OCI-LY7 (cell line): ENCODE measurements around the gene TBC1D1. TPM values are rescaled to one million over a fixed set of nuclear protein-coding genes. Genes with fewer than 3 reads are reported as not detected.

Experiments used
- BruUV-seq: library from RNA; stranded (reverse); fragments of 400-500 nt; replicated peaks from 2 replicates; lab custom pipeline; 2021; lab: Mats Ljungman, UMichigan
- CTCF ChIA-PET: fragments of 300-600 bp; sonication (Branson Sonifier 250); formaldehyde crosslinking; loops from one replicate; lab custom pipeline; 2022; ENCODE audit warnings: antibody characterized with exemption; ENCODE audit not compliant: unreplicated experiment; lab: Charles Lee
- POLR2A ChIA-PET: fragments of 300-600 bp; sonication (Branson Sonifier 250); formaldehyde crosslinking; loops from one replicate; lab custom pipeline; 2022; ENCODE audit warnings: antibody characterized with exemption; lab: Charles Lee
- DNase-seq: peaks from one replicate; pipeline ENCODE4 v3.0.0-alpha.2; 2015; ENCODE audit warnings: low spot score
- H2AFZ ChIP-seq: fragments of 200-600 bp; sonication (generic), shearing (Covaris generic); 2 replicates; pipeline ENCODE4 v1.6.1; 2014; ENCODE audit warnings: mild to moderate bottlenecking, antibody characterized with exemption, low read length, moderate library complexity
- H3K27ac ChIP-seq: fragments of 200-600 bp; sonication (generic); 2 replicates; pipeline ENCODE4 v1.5.1; 2014; ENCODE audit warnings: mixed run types, low read depth, mild to moderate bottlenecking, moderate library complexity, low read length, inconsistent platforms; ENCODE audit not compliant: poor library complexity, severe bottlenecking
- H3K36me3 ChIP-seq: fragments of 200-600 bp; sonication (generic); 2 replicates; pipeline ENCODE4 v1.6.1; 2014; ENCODE audit warnings: mild to moderate bottlenecking, antibody characterized with exemption, low read length, moderate library complexity, mixed read lengths; ENCODE audit not compliant: insufficient read depth
- H3K4me1 ChIP-seq: fragments of 200-600 bp; sonication (generic); 2 replicates; pipeline ENCODE4 v1.5.1; 2014; ENCODE audit warnings: mild to moderate bottlenecking, low read length; ENCODE audit not compliant: insufficient read depth, poor library complexity, severe bottlenecking
- H3K4me2 ChIP-seq: fragments of 200-600 bp; sonication (generic); 2 replicates; pipeline ENCODE4 v1.6.1; 2014; ENCODE audit warnings: mild to moderate bottlenecking, low read length
- H3K4me3 ChIP-seq: fragments of 200-600 bp; sonication (generic); 2 replicates; pipeline ENCODE4 v1.5.1; 2014; ENCODE audit warnings: mild to moderate bottlenecking, low read depth, low read length; ENCODE audit not compliant: poor library complexity, severe bottlenecking
- H3K79me2 ChIP-seq: fragments of 200-600 bp; sonication (generic); 2 replicates; pipeline ENCODE4 v1.6.1; 2016; ENCODE audit warnings: low read depth, mild to moderate bottlenecking, low read length, moderate library complexity, mixed read lengths; ENCODE audit not compliant: insufficient read depth
- H3K9me2 ChIP-seq: fragments of 200-600 bp; sonication (generic); 2 replicates; pipeline ENCODE4 v1.6.1; 2016; ENCODE audit warnings: mild to moderate bottlenecking, low read length, mixed read lengths; ENCODE audit not compliant: insufficient read depth
- H3K9me3 ChIP-seq: fragments of 200-600 bp; sonication (generic); 2 replicates; pipeline ENCODE4 v1.6.1; 2014; ENCODE audit warnings: mild to moderate bottlenecking, mixed run types, low read length, mixed read lengths
- H4K20me1 ChIP-seq: fragments of 200-600 bp; sonication (generic); 2 replicates; pipeline ENCODE4 v1.6.1; 2014; ENCODE audit warnings: mild to moderate bottlenecking, antibody characterized with exemption, low read length, moderate library complexity, mixed read lengths; ENCODE audit not compliant: insufficient read depth
- EZH2phosphoT487 ChIP-seq: fragments of 200-600 bp; sonication (generic); IDR thresholded peaks from 2 replicates; pipeline ENCODE4 v1.6.1; 2018; ENCODE audit warnings: low read depth, borderline replicate concordance, mild to moderate bottlenecking, mixed run types, antibody characterized with exemption, low read length, moderate library complexity, mixed read lengths
- intact Hi-C: fragments of 100-400 bp; cut with micrococcal nuclease; formaldehyde crosslinking; loops from one replicate; pipeline ENCODE4 v1.10.0; 2022; ENCODE audit not compliant: unreplicated experiment
- total RNA-seq, 2 experiments: library from RNA; depleted of rRNA in 1 of 2; stranded (reverse); fragments of >200 nt in 1 of 2; shearing (Covaris generic) in 1 of 2; gene quantifications; 2 replicates each; pipeline ENCODE4 v1.2.3, GENCODE V29; 2014 to 2022
- TF ChIP-seq, protein P1 (sequence below): fragments of 200-600 bp; sonication (generic); conservative IDR thresholded peaks from 2 replicates; pipeline ENCODE4 v1.5.1; 2014; ENCODE audit warnings: mild to moderate bottlenecking, antibody characterized with exemption, low read length, moderate library complexity, mixed read lengths

Gene TBC1D1
- total RNA-seq, 2 experiments from 2014 or later: 539 to 545 TPM

DNA sequence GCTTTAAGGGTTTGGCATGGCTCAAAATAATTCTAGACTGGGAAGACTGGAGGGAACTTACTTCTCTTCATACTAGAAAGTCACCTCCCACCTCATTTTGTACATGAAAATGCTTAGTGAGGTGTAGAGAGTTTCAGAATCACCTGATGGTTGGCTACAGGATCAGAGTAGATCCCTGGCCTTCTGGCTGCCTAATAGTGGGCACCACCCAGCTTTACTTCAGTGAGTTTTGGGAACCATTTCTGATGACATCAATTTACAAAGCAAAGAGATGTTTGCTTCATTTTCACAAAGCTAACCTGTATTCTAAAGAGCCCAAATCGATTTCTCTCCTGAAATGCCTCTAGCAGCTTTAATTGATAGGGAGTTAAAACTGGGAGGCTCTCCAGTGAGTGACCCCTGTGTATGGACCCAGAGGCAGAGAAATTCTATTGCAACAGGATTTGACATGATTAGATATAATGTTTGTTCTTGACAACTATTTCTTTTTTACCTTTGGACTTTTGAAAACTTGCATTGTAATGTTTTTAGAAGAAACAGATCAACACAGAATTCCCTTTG lies 249.8 kb downstream of the TBC1D1 start:
- H4K20me1 ChIP-seq: no peaks in the 10 kb centered on the region; the same call in 1 of the 2 replicates
- TF ChIP-seq, protein P1, sequence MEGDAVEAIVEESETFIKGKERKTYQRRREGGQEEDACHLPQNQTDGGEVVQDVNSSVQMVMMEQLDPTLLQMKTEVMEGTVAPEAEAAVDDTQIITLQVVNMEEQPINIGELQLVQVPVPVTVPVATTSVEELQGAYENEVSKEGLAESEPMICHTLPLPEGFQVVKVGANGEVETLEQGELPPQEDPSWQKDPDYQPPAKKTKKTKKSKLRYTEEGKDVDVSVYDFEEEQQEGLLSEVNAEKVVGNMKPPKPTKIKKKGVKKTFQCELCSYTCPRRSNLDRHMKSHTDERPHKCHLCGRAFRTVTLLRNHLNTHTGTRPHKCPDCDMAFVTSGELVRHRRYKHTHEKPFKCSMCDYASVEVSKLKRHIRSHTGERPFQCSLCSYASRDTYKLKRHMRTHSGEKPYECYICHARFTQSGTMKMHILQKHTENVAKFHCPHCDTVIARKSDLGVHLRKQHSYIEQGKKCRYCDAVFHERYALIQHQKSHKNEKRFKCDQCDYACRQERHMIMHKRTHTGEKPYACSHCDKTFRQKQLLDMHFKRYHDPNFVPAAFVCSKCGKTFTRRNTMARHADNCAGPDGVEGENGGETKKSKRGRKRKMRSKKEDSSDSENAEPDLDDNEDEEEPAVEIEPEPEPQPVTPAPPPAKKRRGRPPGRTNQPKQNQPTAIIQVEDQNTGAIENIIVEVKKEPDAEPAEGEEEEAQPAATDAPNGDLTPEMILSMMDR: no peak
- TF ChIP-seq EZH2phosphoT487: no peak
- no peak overlapping the region for H3K4me2 ChIP-seq
- no peaks in the 10 kb centered on the region for H3K9me2 ChIP-seq
- H3K27ac ChIP-seq: no peak overlapping the region
- H3K79me2 ChIP-seq: no peaks in the 10 kb centered on the region
- H3K36me3 ChIP-seq: peaks cover 82% of the 10 kb centered on the region
- POLR2A ChIA-PET: interaction anchor here (0.5 to 0.8 kb wide), 2 partner anchors 9 to 835 kb away, joined by 3 read pairs; no protein-coding TSS in a partner anchor
- no peaks in the 10 kb centered on the region for H3K4me1 ChIP-seq
- no peaks in the 10 kb centered on the region for H3K9me3 ChIP-seq
- no peak overlapping the region for H3K4me3 ChIP-seq
- H2AFZ ChIP-seq: no peak overlapping the region
- BruUV-seq: no TSS peak
- no peak for DNase-seq
- CTCF ChIA-PET: no interaction called here
- intact Hi-C loops: loop anchor here (10.0 kb wide), 1 partner anchor 336 kb away; no protein-coding TSS in a partner anchor

DNA sequence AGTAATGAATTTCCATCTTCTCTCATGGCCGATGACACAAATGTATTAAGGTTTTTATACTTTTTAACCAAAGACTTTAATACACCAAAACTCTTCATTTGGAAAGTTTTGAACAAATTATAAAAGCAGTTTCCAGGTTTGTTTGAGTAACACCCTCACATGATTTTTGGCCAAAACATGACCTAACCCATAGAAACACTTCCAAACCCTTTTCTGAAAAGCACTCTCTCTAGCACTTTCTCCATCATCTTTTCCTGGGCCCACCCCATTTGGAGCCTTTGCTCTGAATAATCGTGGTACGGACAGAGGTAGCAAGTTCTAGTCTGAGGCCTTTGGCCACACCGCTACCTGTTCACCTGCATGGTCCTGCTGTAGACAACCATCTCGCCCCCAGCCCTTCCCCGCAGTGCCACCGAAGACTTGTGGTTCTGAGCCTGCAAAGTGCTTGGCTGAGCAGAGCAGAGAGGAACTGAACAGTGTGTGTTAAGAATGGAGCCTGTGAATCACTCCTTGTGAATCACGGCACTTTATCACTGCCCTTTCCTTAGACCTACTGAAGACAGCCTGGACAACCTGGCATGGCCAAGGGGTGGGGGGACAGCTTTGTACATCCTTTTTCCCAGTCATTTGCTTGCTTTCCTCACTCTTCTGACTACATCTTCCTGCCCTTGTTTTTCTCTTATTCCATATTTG lies 251.1 kb downstream of the TBC1D1 start:
- H3K4me2 ChIP-seq: no peak overlapping the region
- H4K20me1 ChIP-seq: no peaks in the 10 kb centered on the region
- no peak for DNase-seq
- TF ChIP-seq, protein P1: no peak
- TF ChIP-seq EZH2phosphoT487: no peak
- no peaks in the 10 kb centered on the region for H3K9me3 ChIP-seq
- ChIA-PET CTCF (no interaction called here), POLR2A (no interaction called here)
- H3K9me2 ChIP-seq: no peaks in the 10 kb centered on the region
- H2AFZ ChIP-seq: no peak overlapping the region
- no TSS peak for BruUV-seq
- intact Hi-C loops: loop anchor here (10.0 kb wide), 1 partner anchor 337 kb away; no protein-coding TSS in a partner anchor
- H3K4me3 ChIP-seq: no peak overlapping the region
- H3K79me2 ChIP-seq: no peaks in the 10 kb centered on the region
- no peaks in the 10 kb centered on the region for H3K4me1 ChIP-seq
- peaks cover 70% of the 10 kb centered on the region for H3K36me3 ChIP-seq
- no peak overlapping the region for H3K27ac ChIP-seq

DNA sequence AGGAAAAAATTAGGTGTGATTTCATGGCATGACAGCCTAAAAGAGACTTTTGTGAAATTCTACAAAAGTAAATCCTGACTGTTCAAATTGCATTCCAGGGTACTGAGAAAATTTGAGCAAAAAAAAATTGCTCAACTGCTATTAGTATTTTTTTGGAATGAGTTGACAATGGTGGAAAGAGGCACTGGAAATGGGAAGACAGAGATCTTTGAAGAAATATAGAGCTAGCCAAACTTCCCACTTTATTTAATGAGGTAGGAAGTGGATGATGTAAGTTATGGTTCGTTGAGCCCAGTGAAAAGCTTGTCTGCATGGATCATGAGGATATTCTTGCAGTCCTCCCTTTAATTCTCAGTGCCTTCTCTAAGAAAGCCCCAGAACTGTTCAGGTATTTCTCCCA lies 253.1 kb downstream of the TBC1D1 start:
- CTCF ChIA-PET: no interaction called here
- Histone ChIP-seq H2AFZ (no peak overlapping the region), H3K4me1 (no peaks in the 10 kb centered on the region), H3K36me3 (peaks cover 49% of the 10 kb centered on the region), H3K79me2 (no peaks in the 10 kb centered on the region), H3K27ac (no peak overlapping the region), H3K4me3 (no peak overlapping the region), H4K20me1 (no peaks in the 10 kb centered on the region), H3K9me3 (no peaks in the 10 kb centered on the region), H3K9me2 (no peaks in the 10 kb centered on the region), H3K4me2 (no peak overlapping the region)
- POLR2A ChIA-PET: no interaction called here
- intact Hi-C loops: loop anchor here (10.0 kb wide), 1 partner anchor 339 kb away; no protein-coding TSS in a partner anchor
- TF ChIP-seq EZH2phosphoT487: no peak
- TF ChIP-seq, protein P1: no peak
- no TSS peak for BruUV-seq
- no peak for DNase-seq
